Caco-2 (cell line): ENCODE data around the gene ZMYND8. TPM values are rescaled to one million over a fixed set of nuclear protein-coding genes. Genes with fewer than 3 reads are reported as not detected.

Experiments
- BruUV-seq: library from RNA; stranded (reverse); fragments of 400-500 nt; replicated peaks from 2 replicates; lab custom pipeline; 2021; lab: Mats Ljungman, UMichigan
- CTCF ChIA-PET: fragments of 300-600 bp; sonication (Branson Sonifier 250); formaldehyde crosslinking; loops from one replicate; lab custom pipeline; 2022; ENCODE audit warnings: antibody characterized with exemption; lab: Charles Lee
- POLR2A ChIA-PET: fragments of 300-600 bp; sonication (Branson Sonifier 250); formaldehyde crosslinking; loops from one replicate; lab custom pipeline; 2022; ENCODE audit warnings: antibody characterized with exemption; lab: Charles Lee
- DNase-seq, 2 experiments: peaks; one replicate each; pipeline versions ENCODE4 v3.0.0 to v3.0.0-alpha.2; 2020 to 2022
- H3K27me3 ChIP-seq: replicated peaks from 2 replicates; pipeline ENCODE4 v1.6.0; 2011; ENCODE audit warnings: low read length; ENCODE audit not compliant: control insufficient read depth, insufficient read depth
- H3K36me3 ChIP-seq: 2 replicates; pipeline ENCODE4 v1.5.1; 2011; ENCODE audit warnings: low read length; ENCODE audit not compliant: control insufficient read depth, insufficient read depth
- H3K4me1 ChIP-seq: fragments of 250-450 bp; sonication (Bioruptor Pico); 2 replicates; pipeline ENCODE4 v1.5.1; 2020; ENCODE audit warnings: mild to moderate bottlenecking
- H3K4me3 ChIP-seq: 2 replicates; pipeline ENCODE4 v1.5.1; 2011; ENCODE audit warnings: low read depth, mild to moderate bottlenecking, control low read depth, low read length
- H3K9me3 ChIP-seq: fragments of 250-450 bp; sonication (Bioruptor Pico); 2 replicates; pipeline ENCODE4 v1.5.1; 2020; ENCODE audit warnings: mild to moderate bottlenecking, moderate library complexity
- H3K27ac Mint-ChIP-seq: one replicate; pipeline ENCODE4 v1.8.0; 2022; ENCODE audit warnings: mixed read lengths; ENCODE audit not compliant: unreplicated experiment
- H3K27me3 Mint-ChIP-seq: one replicate; pipeline ENCODE4 v1.8.0; 2022; ENCODE audit warnings: mixed read lengths; ENCODE audit not compliant: insufficient read depth, unreplicated experiment
- H3K36me3 Mint-ChIP-seq: one replicate; pipeline ENCODE4 v1.8.0; 2022; ENCODE audit warnings: mild to moderate bottlenecking, mixed read lengths; ENCODE audit not compliant: insufficient read depth, unreplicated experiment
- H3K4me1 Mint-ChIP-seq: one replicate; pipeline ENCODE4 v1.8.0; 2022; ENCODE audit warnings: low read depth, mixed read lengths; ENCODE audit not compliant: unreplicated experiment
- H3K4me3 Mint-ChIP-seq: one replicate; pipeline ENCODE4 v1.8.0; 2022; ENCODE audit warnings: mild to moderate bottlenecking, moderate library complexity, mixed read lengths; ENCODE audit not compliant: unreplicated experiment
- H3K9me3 Mint-ChIP-seq: one replicate; pipeline ENCODE4 v1.8.0; 2022; ENCODE audit warnings: mixed read lengths; ENCODE audit not compliant: unreplicated experiment
- CTCF ChIP-seq, 2 experiments: fragments of 200-600 bp in 1 of 2; IDR thresholded peaks; 1 replicate in 1 of 2; 2 replicates in 1 of 2; pipeline versions ENCODE4 v1.5.1 to v1.8.0; 2011 to 2022; ENCODE audit warnings: antibody characterized with exemption in 1 of 2, control low read depth in 1 of 2, inconsistent platforms in 1 of 2, low read depth in 1 of 2, low read length in 1 of 2, mild to moderate bottlenecking in 1 of 2, moderate library complexity in 1 of 2; ENCODE audit not compliant: insufficient read depth in 1 of 2, severe bottlenecking in 1 of 2, unreplicated experiment in 1 of 2
- intact Hi-C: fragments of 100-400 bp; cut with micrococcal nuclease; formaldehyde crosslinking; loops from one replicate; pipeline ENCODE4 v1.10.0; 2022; ENCODE audit not compliant: unreplicated experiment
- total RNA-seq: library from RNA; stranded (reverse); gene quantifications from 2 replicates; pipeline ENCODE4 v1.2.3, GENCODE V29; 2022

The ZMYND8 gene
- total RNA-seq, 1 experiment from 2014 or later, result 194 TPM

GRCh38 chr20:47358039-47358671, 1.7 kb upstream of the ZMYND8 start:
- peak overlapping the region; percentile 95 for H3K4me3 Mint-ChIP-seq
- no peak for TF ChIP-seq CTCF (IDR thresholded peaks at IDR 0.05; ENCODE audit: insufficient read depth in 1 of 2, low read depth in 1 of 2, low read length in 1 of 2, severe bottlenecking in 1 of 2, unreplicated experiment in 1 of 2)
- H3K4me3 ChIP-seq, result peak overlapping the region; percentile 34
- ChIA-PET CTCF (interaction anchor here (0.6 to 10.2 kb wide), 20 partner anchors 9 to 1063 kb away, joined by 3 to 306 read pairs (median 5); partner anchors contain the start of gene NCOA3), POLR2A (interaction anchor here (0.6 to 7.8 kb wide), 32 partner anchors 8 to 1167 kb away, joined by 3 to 140 read pairs (median 8); partner anchors contain the start of gene NCOA3)
- H3K27me3 ChIP-seq, result no peaks in the 10 kb centered on the region
- TSS peak; percentile 93 for BruUV-seq
- H3K36me3 ChIP-seq, result no peaks in the 10 kb centered on the region
- no peaks in the 10 kb centered on the region for H3K9me3 Mint-ChIP-seq
- H3K27me3 Mint-ChIP-seq, result no peaks in the 10 kb centered on the region
- H3K27ac Mint-ChIP-seq, result peak overlapping the region; percentile 100
- peaks cover 60% of the 10 kb centered on the region for H3K4me1 ChIP-seq
- H3K9me3 ChIP-seq, result no peaks in the 10 kb centered on the region
- peaks cover 59% of the 10 kb centered on the region for H3K36me3 Mint-ChIP-seq
- intact Hi-C loops, result loop anchor here (2.0 kb wide), 1 partner anchor 61 kb away; no protein-coding TSS in a partner anchor
- H3K4me1 Mint-ChIP-seq, result peaks cover 84% of the 10 kb centered on the region
- no peak for DNase-seq

DNA sequence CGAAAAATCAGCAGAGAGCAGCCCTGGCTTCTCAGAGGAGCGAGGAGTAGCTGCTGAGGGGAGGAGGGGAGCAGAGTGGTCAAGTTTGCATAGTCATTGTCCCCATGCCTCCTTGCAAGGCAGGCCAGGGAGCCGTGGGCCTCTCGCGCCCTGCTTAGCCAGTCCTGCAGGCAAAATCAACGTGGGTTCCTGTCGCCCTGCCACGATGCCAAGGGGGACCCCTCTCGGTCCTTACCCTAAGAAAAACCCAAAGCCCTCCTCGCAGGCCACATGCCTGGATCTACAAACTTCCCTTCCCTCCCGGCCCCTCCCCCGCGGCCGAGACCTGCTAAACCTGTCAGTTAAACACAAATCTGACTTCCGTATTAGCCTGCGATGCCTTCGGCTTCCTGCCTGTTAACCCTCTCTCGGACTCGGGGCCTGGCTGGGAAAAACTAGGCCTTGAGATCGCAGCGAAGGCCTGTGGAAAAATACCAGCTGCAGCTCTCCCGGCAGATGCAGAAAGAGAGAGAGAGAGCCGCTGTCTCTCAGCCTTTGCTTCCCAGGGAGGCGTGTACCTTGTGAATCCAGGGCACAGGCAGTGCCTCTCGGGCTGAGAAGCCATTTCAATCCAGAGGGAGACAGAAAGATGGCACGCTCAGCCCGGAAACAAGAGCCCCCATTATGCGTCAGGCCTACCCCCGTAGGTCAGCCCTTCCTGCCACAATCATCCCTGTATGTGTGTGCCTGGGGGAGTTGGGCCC, 968 bp upstream of the ZMYND8 start:
- peaks cover 59% of the 10 kb centered on the region for H3K36me3 Mint-ChIP-seq
- POLR2A ChIA-PET, result interaction anchor here (0.5 to 7.8 kb wide), 26 partner anchors 9 to 219 kb away, joined by 3 to 140 read pairs (median 8); partner anchors contain the start of gene NCOA3

More for the DNA sequence above, 968 bp upstream of the ZMYND8 start:
- peaks cover 63% of the 10 kb centered on the region for H3K4me1 ChIP-seq
- intact Hi-C loops, result loop anchor here (1.0 to 2.0 kb wide), 2 partner anchors 61 to 84 kb away; no protein-coding TSS in a partner anchor
- H3K4me3 ChIP-seq, result peak overlapping the region; percentile 40
- no peaks in the 10 kb centered on the region for H3K9me3 ChIP-seq
- H3K27me3 ChIP-seq, result no peaks in the 10 kb centered on the region
- H3K4me1 Mint-ChIP-seq, result peaks cover 77% of the 10 kb centered on the region
- CTCF ChIA-PET, result interaction anchor here (0.8 to 10.2 kb wide), 9 partner anchors 9 to 161 kb away, joined by 3 to 306 read pairs (median 5); no protein-coding TSS in a partner anchor
- TF ChIP-seq CTCF (IDR thresholded peaks at IDR 0.05; ENCODE audit: insufficient read depth in 1 of 2, low read depth in 1 of 2, low read length in 1 of 2, severe bottlenecking in 1 of 2, unreplicated experiment in 1 of 2), result no peak
- no TSS peak for BruUV-seq
- peaks cover 2% of the 10 kb centered on the region; the same call in 1 of the 2 replicates for H3K36me3 ChIP-seq
- H3K27me3 Mint-ChIP-seq, result no peaks in the 10 kb centered on the region
- DNase-seq, result peak; percentile 100
- H3K9me3 Mint-ChIP-seq, result no peaks in the 10 kb centered on the region
- H3K4me3 Mint-ChIP-seq, result peak overlapping the region; percentile 95
- H3K27ac Mint-ChIP-seq, result peak overlapping the region; percentile 100
